HG03139 (cell line): ENCODE data around the gene MAOB.
"Not testable (repeated sequence)": the region's sequence is repeated elsewhere in the genome, so short reads cannot be mapped to it uniquely, and the experiment has no call there.

ENCODE experiments used
- ATAC-seq: cut with Tn5 transposase; IDR thresholded peaks from one replicate; pipeline ENCODE4 v1.9.1; 2021; ENCODE audit not compliant: unreplicated experiment

Gene MAOB

GRCh38 chrX:43882294-43882681, at the start of gene MAOB:
MAOB (minus strand) TSS chrX:43882450; CDS start chrX:43882299, 151 bp downstream.
- no peak for ATAC-seq

GRCh38 chrX:43922032-43922431, 39.8 kb upstream of the MAOB start:
- ATAC-seq = not testable (repeated sequence)

- not testable (repeated sequence) for ATAC-seq
Observed at GRCh38 chrX:43910772-43911171, 28.5 kb upstream of the MAOB start.

GRCh38 chrX:43910012-43910411, 27.8 kb upstream of the MAOB start:
- no peak for ATAC-seq

- no peak for ATAC-seq
Observed at GRCh38 chrX:43909141-43909540, 26.9 kb upstream of the MAOB start.

- ATAC-seq = no peak
Observed at GRCh38 chrX:43899878-43900815, 17.9 kb upstream of the MAOB start.

- no peak for ATAC-seq
Observed at GRCh38 chrX:43898406-43899035, 16.3 kb upstream of the MAOB start.

GRCh38 chrX:43897290-43897689, 15.0 kb upstream of the MAOB start:
- ATAC-seq = no peak

- no peak for ATAC-seq
Observed at GRCh38 chrX:43892336-43892870, 10.2 kb upstream of the MAOB start.

- no peak for ATAC-seq
Observed at GRCh38 chrX:43885617-43886016, 3.4 kb upstream of the MAOB start.

- ATAC-seq = no peak
Observed at GRCh38 chrX:43881410-43882293, 598 bp downstream of the MAOB start.

GRCh38 chrX:43880425-43880824, 1.8 kb downstream of the MAOB start:
- no peak for ATAC-seq

- ATAC-seq = no peak
Observed at GRCh38 chrX:43878906-43879526, 3.2 kb downstream of the MAOB start.

GRCh38 chrX:43876680-43877079, 5.6 kb downstream of the MAOB start:
- no peak for ATAC-seq

GRCh38 chrX:43870758-43871419, 11.4 kb downstream of the MAOB start:
- no peak for ATAC-seq

- ATAC-seq = no peak
Observed at GRCh38 chrX:43870011-43870410, 12.2 kb downstream of the MAOB start.

GRCh38 chrX:43868791-43869190, 13.5 kb downstream of the MAOB start:
- no peak for ATAC-seq

- no peak for ATAC-seq
Observed at GRCh38 chrX:43866423-43866822, 15.8 kb downstream of the MAOB start.

GRCh38 chrX:43865791-43866190, 16.5 kb downstream of the MAOB start:
- no peak for ATAC-seq

GRCh38 chrX:43862434-43862833, 19.8 kb downstream of the MAOB start:
- ATAC-seq = no peak
